Activated T-helper 17 cell treated with anti-CD3 and anti-CD28 coated beads, Interleukin-2, amount 50 U/mL, for 72 hours (primary cell): ENCODE measurements around the gene GLRX2. TPM values are rescaled to one million over a fixed set of nuclear protein-coding genes. Genes with fewer than 3 reads are reported as not detected.
"Not testable (repeated sequence)": the region's sequence is repeated elsewhere in the genome, so short reads cannot be mapped to it uniquely, and the experiment has no call there.

Source experiments
- ATAC-seq: fragments of 150-1000 bp; cut with Tn5 transposase; replicated peaks from 2 replicates; pipeline ENCODE4 v1.10.0; 2021; ENCODE audit warnings: mild to moderate bottlenecking, moderate library complexity
- H3K27ac Mint-ChIP-seq: one replicate; pipeline ENCODE4 v1.8.0; 2022; ENCODE audit warnings: mixed read lengths
- H3K27me3 Mint-ChIP-seq: one replicate; pipeline ENCODE4 v1.8.0; 2022; ENCODE audit warnings: mixed read lengths
- H3K36me3 Mint-ChIP-seq: one replicate; pipeline ENCODE4 v1.8.0; 2022; ENCODE audit warnings: low read depth, mild to moderate bottlenecking, mixed read lengths
- H3K4me1 Mint-ChIP-seq: one replicate; pipeline ENCODE4 v1.8.0; 2022; ENCODE audit warnings: mixed read lengths
- H3K4me3 Mint-ChIP-seq: one replicate; pipeline ENCODE4 v1.8.0; 2022; ENCODE audit warnings: mild to moderate bottlenecking, mixed read lengths
- H3K9me3 Mint-ChIP-seq: one replicate; pipeline ENCODE4 v1.8.0; 2022; ENCODE audit warnings: mixed read lengths
- total RNA-seq, 2 donors: library from RNA; stranded (reverse); gene quantifications; one replicate each; pipeline ENCODE4 v1.2.3, GENCODE V29; 2022

The GLRX2 gene
- total RNA-seq, 2 donors from 2014 or later, result 15.1 to 32.2 TPM

- peaks cover 25% of the 10 kb centered on the region for H3K36me3 Mint-ChIP-seq
- no peak overlapping the region for H3K27ac Mint-ChIP-seq
- peak overlapping the region; percentile 10 for H3K4me3 Mint-ChIP-seq
- H3K9me3 Mint-ChIP-seq, result no peaks in the 10 kb centered on the region
- peaks cover 7% of the 10 kb centered on the region for H3K4me1 Mint-ChIP-seq
- no peaks in the 10 kb centered on the region for H3K27me3 Mint-ChIP-seq
- ATAC-seq, result no peak
Measured at GRCh38 chr1:193118803-193119730, 13.9 kb upstream of the GLRX2 start.

- Mint-ChIP-seq H3K36me3 (peaks cover 16% of the 10 kb centered on the region), H3K4me1 (no peaks in the 10 kb centered on the region), H3K27ac (no peak overlapping the region), H3K4me3 (no peak overlapping the region), H3K9me3 (no peaks in the 10 kb centered on the region), H3K27me3 (no peaks in the 10 kb centered on the region)
- no peak for ATAC-seq
Measured at GRCh38 chr1:193118194-193118593, 13.0 kb upstream of the GLRX2 start.

- not testable (repeated sequence) for H3K4me1 Mint-ChIP-seq, H3K27me3 Mint-ChIP-seq, H3K9me3 Mint-ChIP-seq, H3K27ac Mint-ChIP-seq, H3K4me3 Mint-ChIP-seq, H3K36me3 Mint-ChIP-seq, ATAC-seq
Measured at GRCh38 chr1:193117167-193117566, 12.0 kb upstream of the GLRX2 start.

- ATAC-seq, result no peak
- Mint-ChIP-seq H3K9me3 (no peaks in the 10 kb centered on the region), H3K4me3 (no peak overlapping the region), H3K27me3 (no peaks in the 10 kb centered on the region), H3K36me3 (no peaks in the 10 kb centered on the region), H3K4me1 (no peaks in the 10 kb centered on the region), H3K27ac (no peak overlapping the region)
Measured at GRCh38 chr1:193115629-193116227, 10.5 kb upstream of the GLRX2 start.

- ATAC-seq, result no peak
- H3K27me3 Mint-ChIP-seq, result no peaks in the 10 kb centered on the region
- no peaks in the 10 kb centered on the region for H3K9me3 Mint-ChIP-seq
- H3K36me3 Mint-ChIP-seq, result no peaks in the 10 kb centered on the region
- no peak overlapping the region for H3K27ac Mint-ChIP-seq
- H3K4me1 Mint-ChIP-seq, result no peaks in the 10 kb centered on the region
- H3K4me3 Mint-ChIP-seq, result no peak overlapping the region
Measured at GRCh38 chr1:193114485-193115095, 9.4 kb upstream of the GLRX2 start.

GRCh38 chr1:193113992-193114332 lies 8.7 kb upstream of the GLRX2 start:
- Mint-ChIP-seq H3K27me3 (no peaks in the 10 kb centered on the region), H3K36me3 (no peaks in the 10 kb centered on the region), H3K4me3 (no peak overlapping the region), H3K27ac (no peak overlapping the region), H3K9me3 (no peaks in the 10 kb centered on the region), H3K4me1 (no peaks in the 10 kb centered on the region)
- ATAC-seq, result no peak

- no peaks in the 10 kb centered on the region for H3K27me3 Mint-ChIP-seq
Measured at GRCh38 chr1:193113258-193113991, 8.2 kb upstream of the GLRX2 start.

GRCh38 chr1:193111641-193112090 lies 6.5 kb upstream of the GLRX2 start:
- ATAC-seq, result no peak
- H3K4me1 Mint-ChIP-seq, result no peaks in the 10 kb centered on the region
- H3K4me3 Mint-ChIP-seq, result no peak overlapping the region
- H3K9me3 Mint-ChIP-seq, result no peaks in the 10 kb centered on the region
- no peaks in the 10 kb centered on the region for H3K27me3 Mint-ChIP-seq
- H3K36me3 Mint-ChIP-seq, result no peaks in the 10 kb centered on the region
- no peak overlapping the region for H3K27ac Mint-ChIP-seq

More at GRCh38 chr1:193113258-193113991, 8.2 kb upstream of the GLRX2 start:
- H3K9me3 Mint-ChIP-seq, result no peaks in the 10 kb centered on the region
- ATAC-seq, result no peak
- no peak overlapping the region for H3K27ac Mint-ChIP-seq
- no peaks in the 10 kb centered on the region for H3K4me1 Mint-ChIP-seq
- no peaks in the 10 kb centered on the region for H3K36me3 Mint-ChIP-seq
- H3K4me3 Mint-ChIP-seq, result no peak overlapping the region

- no peaks in the 10 kb centered on the region for H3K36me3 Mint-ChIP-seq
- H3K27ac Mint-ChIP-seq, result no peak overlapping the region
Measured at GRCh38 chr1:193110864-193111263, 5.7 kb upstream of the GLRX2 start.

GRCh38 chr1:193110246-193110645 lies 5.0 kb upstream of the GLRX2 start:
- H3K27me3 Mint-ChIP-seq, result no peaks in the 10 kb centered on the region
- no peaks in the 10 kb centered on the region for H3K4me1 Mint-ChIP-seq
- H3K4me3 Mint-ChIP-seq, result no peak overlapping the region
- no peaks in the 10 kb centered on the region for H3K36me3 Mint-ChIP-seq
- ATAC-seq, result no peak
- no peak overlapping the region for H3K27ac Mint-ChIP-seq
- no peaks in the 10 kb centered on the region for H3K9me3 Mint-ChIP-seq

More at GRCh38 chr1:193110864-193111263, 5.7 kb upstream of the GLRX2 start:
- no peak for ATAC-seq
- no peak overlapping the region for H3K4me3 Mint-ChIP-seq
- no peaks in the 10 kb centered on the region for H3K4me1 Mint-ChIP-seq
- no peaks in the 10 kb centered on the region for H3K27me3 Mint-ChIP-seq
- H3K9me3 Mint-ChIP-seq, result no peaks in the 10 kb centered on the region

- Mint-ChIP-seq H3K9me3 (no peaks in the 10 kb centered on the region), H3K4me3 (no peak overlapping the region), H3K27me3 (no peaks in the 10 kb centered on the region), H3K27ac (no peak overlapping the region), H3K4me1 (no peaks in the 10 kb centered on the region), H3K36me3 (no peaks in the 10 kb centered on the region)
- no peak for ATAC-seq
Measured at GRCh38 chr1:193109619-193110018, 4.4 kb upstream of the GLRX2 start.

- Mint-ChIP-seq H3K27ac (no peak overlapping the region), H3K4me3 (no peak overlapping the region), H3K9me3 (no peaks in the 10 kb centered on the region), H3K4me1 (peaks cover 2% of the 10 kb centered on the region), H3K36me3 (no peaks in the 10 kb centered on the region), H3K27me3 (no peaks in the 10 kb centered on the region)
- ATAC-seq, result no peak
Measured at GRCh38 chr1:193108471-193108870, 3.3 kb upstream of the GLRX2 start.

- no peaks in the 10 kb centered on the region for H3K9me3 Mint-ChIP-seq
Measured at GRCh38 chr1:193105821-193106177, 585 bp upstream of the GLRX2 start.

GRCh38 chr1:193104502-193104906 lies 710 bp downstream of the GLRX2 start:
- Mint-ChIP-seq H3K27me3 (no peaks in the 10 kb centered on the region), H3K9me3 (no peaks in the 10 kb centered on the region), H3K4me1 (peaks cover 10% of the 10 kb centered on the region), H3K27ac (peak overlapping the region; percentile 57), H3K4me3 (peak overlapping the region; percentile 86), H3K36me3 (peaks cover 13% of the 10 kb centered on the region)
- ATAC-seq, result peak; percentile 50

More at GRCh38 chr1:193105821-193106177, 585 bp upstream of the GLRX2 start:
- Mint-ChIP-seq H3K4me1 (peaks cover 10% of the 10 kb centered on the region), H3K4me3 (peak overlapping the region; percentile 86), H3K27ac (peak overlapping the region; percentile 57), H3K36me3 (peaks cover under 1% of the 10 kb centered on the region), H3K27me3 (no peaks in the 10 kb centered on the region)
- no peak for ATAC-seq
